CD4-positive, alpha-beta T cell treated with Interleukin-6 for 4 hours (primary cell): ENCODE measurements around the gene CTBP2.

ENCODE experiments used
- DNase-seq: peaks from one replicate; pipeline ENCODE4 v3.0.0-alpha.2; 2020; ENCODE audit warnings: mixed read lengths

CTBP2 gene

DNA sequence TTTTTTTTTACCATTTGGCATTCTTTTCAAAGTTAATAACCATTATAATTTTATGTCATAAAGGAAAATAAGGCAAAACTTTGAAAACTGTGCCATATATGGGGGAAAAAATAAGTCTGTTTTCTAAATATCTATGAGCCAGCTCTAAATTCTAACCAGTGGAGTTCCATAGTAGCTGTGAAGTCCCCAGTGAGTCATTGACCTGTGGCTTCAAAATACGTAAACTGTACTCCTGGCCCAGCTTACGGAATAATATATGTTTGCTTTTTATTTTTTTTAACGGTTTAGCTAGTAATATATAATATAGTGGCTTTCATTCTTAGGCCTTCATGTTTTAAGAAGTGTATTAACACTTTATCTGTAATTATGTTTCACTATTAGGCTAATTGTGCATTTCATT lies 197.9 kb downstream of the CTBP2 start:
- DNase-seq, result no peak

GRCh38 chr10:124961248-124961570 lies 199.2 kb downstream of the CTBP2 start:
- no peak for DNase-seq

GRCh38 chr10:124959564-124959963 lies 200.8 kb downstream of the CTBP2 start:
- no peak for DNase-seq

DNA sequence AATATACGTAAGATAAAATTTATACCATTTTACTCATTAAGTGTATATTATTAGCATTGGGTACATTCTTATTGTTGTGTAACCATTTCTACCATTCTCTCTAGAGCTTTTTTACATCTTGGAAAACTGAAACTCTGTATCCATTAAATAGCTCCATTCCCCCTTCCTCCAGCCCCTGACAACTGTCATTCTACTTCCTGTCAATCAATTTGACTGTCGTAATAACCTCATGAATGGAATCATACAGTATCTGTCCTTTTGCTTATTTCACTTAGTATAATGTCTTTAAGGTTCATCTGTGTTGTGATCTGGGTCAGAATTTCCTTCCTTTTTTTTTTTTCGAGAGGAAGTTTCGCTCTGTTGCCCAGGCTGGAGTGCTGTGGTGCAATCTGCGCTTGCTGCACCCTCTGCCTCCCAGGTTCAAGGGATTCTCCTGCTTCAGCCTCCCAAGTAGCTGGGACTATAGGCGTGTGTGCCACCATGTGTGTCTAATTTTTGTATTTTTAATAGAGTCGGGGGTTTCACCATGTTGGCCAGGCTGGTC lies 202.9 kb downstream of the CTBP2 start:
- no peak for DNase-seq

- DNase-seq, result no peak
Measured at GRCh38 chr10:124956764-124957163, 203.6 kb downstream of the CTBP2 start.

- no peak for DNase-seq
Measured at GRCh38 chr10:124955868-124956267, 204.5 kb downstream of the CTBP2 start.

DNA sequence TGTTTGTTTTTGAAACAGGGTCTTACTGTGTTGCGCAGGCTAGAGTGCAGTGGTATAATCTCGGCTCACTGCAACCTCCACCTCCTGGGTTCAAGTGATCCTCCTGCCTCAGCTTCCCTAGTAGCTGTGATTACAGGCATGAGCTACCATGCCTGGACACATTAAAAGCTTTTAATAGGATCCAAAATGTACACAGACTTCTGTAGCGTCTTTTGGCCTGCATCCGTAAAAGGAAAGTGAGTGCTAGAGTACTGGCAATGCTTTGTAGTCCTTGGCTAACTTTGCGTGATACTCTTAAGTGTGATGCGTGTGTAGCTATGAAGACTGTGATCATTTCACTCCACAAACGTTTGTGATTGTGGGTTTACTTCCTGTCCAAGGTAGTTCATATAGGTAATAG lies 205.1 kb downstream of the CTBP2 start:
- DNase-seq, result no peak

DNA sequence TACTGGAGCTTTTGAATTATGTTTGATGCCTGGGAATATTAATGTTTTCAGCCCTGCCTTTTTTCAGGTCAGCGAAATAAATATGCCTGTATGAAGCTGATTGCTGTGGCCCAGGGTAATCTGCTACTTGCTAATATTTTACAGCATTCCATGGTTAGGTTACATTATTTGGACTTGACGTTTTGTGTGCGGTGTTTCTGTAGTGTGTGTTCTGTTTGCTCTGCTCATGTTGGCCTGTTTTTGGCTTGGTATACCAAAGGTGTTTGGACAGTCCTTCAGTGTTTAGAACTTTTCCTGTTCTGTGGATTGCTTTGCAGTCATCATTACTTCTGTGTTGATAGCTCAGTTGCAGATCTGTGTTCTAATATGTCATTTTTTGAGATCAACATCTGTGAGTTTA lies 206.9 kb downstream of the CTBP2 start:
- DNase-seq, result no peak

DNA sequence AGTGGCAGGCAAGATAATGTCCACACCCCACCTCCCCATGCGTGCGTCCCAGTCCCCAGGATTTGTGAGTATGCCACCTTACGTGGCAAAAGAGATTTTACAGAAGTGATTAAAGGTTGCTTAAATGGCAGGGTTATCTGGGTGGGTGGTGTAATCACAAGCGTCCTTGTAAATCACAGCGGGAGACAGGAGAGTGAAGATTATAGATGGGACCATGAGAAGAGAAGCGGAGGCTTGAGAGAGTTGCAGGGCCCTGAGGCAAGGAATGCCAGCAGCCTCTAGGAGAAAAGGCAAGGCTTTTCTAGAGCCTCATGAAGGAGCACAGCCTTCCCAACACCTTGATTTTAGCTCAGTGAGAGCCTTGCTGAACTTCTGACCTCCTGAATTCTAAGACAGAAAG lies 208.2 kb downstream of the CTBP2 start:
- no peak for DNase-seq

DNA sequence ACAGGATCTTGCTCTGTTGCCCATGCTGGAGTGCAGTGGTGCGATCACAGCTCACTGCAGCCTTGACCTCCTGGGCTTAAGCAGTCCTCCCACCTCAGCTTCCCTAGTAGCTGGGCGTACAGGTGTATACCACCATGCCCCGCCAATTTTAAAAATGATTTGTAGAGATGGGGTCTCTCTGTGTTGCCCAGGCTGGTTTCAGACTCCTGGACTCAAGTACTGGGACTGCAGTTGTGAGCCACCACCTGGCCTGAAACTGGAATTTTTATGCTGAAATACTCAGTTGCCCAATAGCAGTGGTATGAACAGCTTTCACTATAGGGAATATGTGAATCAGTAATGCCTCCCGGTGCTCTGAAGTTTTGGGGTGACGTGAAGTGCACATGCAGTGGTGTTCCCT lies 210.8 kb downstream of the CTBP2 start:
- DNase-seq, result no peak

- no peak for DNase-seq
Measured at GRCh38 chr10:124946945-124947344, 213.4 kb downstream of the CTBP2 start.

DNA sequence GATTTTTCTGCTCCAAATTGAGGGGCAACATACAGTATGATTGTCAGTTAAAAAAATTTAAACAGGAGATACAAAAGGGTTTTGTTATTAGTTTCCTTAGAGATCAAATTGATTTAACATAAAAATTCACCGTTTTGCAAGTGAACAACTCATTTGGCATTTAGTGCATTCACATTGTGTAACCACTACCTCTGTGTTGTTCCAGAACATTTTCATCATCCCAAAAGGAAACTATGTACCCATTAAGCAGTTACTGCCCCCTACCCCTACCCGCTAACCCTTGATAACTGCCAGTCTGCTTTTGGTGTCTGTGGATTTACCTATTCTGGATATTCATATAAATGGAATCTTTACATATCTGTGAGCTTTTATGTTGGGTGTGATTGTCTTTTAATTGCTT lies 215.4 kb downstream of the CTBP2 start:
- DNase-seq, result no peak

DNA sequence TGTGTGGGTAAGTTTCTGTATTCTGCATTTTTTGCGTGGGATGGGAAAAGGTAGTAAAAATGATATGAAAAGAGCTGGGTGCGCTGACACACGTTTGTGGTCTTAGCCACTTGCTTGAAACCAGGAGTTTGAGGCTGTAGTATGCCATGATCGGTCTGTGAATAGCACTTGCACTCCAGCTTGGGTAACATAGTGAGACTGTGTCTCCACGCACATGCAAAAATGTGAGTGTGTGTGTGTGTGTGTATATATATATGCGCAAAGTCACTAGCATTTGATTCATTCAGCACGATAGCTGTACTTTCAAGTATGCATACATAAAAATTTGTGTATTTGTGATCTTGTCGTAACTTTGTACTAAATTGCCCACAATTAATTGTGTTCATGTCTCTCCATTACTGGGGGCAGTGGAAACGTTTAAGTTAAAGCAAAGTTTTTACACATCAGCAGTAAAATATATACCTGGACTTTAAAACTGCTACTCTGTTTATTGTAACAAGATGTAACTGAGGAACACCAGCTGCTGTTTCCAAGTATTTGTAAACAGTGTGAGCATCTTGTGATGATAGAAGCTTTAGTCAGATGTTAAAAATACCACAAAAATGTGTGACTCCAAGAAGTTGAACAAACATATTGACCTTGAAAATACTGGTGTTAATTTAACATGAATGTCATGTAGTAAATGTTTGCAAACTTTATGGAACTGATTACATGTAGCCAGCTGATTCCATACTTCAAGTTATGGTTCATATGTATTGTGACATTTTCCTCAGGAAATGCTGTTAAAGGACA lies 216.9 kb downstream of the CTBP2 start:
- DNase-seq, result no peak

DNA sequence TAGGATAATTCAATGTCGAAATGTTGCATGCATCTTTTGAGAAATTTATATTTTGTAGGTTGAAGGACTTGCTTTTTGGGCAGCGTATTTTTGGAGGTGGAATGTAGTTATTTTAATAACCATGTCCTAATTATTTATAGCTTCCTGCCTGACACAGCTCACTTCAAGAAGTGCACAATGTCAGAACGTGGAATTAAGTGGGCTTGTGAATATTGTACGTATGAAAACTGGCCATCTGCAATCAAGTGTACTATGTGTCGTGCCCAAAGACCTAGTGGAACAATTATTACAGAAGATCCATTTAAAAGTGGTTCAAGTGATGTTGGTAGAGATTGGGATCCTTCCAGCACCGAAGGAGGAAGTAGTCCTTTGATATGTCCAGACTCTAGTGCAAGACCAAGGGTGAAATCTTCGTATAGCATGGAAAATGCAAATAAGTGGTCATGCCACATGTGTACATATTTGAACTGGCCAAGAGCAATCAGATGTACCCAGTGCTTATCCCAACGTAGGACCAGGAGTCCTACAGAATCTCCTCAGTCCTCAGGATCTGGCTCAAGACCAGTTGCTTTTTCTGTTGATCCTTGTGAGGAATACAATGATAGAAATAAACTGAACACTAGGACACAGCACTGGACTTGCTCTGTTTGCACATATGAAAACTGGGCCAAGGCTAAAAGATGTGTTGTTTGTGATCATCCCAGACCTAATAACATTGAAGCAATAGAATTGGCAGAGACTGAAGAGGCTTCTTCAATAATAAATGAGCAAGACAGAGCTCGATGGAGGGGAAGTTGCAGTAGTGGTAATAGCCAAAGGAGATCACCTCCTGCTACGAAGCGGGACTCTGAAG lies 217.8 kb downstream of the CTBP2 start:
- DNase-seq, result no peak

DNA sequence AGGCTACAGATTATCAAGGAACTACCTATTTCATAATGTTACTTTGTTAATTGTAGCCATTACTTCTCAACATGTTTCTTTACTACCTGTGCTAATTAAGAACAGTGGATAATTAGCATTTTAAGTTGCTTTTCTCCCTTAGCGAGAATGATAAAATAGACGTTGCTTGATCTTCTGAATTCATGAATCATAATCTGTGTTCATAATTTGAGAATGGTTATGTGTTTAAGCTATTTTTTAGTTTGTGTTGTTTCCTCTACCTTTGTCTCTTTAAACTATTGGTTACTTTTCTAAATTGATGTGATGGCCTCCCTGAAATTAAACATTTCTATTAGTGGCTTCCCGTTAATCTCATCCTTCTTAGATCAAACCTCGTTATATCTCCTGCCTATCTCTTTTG lies 218.5 kb downstream of the CTBP2 start, which contains the start of gene ZRANB1:
ZRANB1 (plus strand) TSS at position 301 of the 400 bp plus-strand sequence. CDS start 371 bp downstream, outside the sequence.
- no peak for DNase-seq

GRCh38 chr10:124939290-124939689 lies 221.1 kb downstream of the CTBP2 start:
- no peak for DNase-seq

GRCh38 chr10:124936813-124937212 lies 223.6 kb downstream of the CTBP2 start:
- DNase-seq, result no peak

DNA sequence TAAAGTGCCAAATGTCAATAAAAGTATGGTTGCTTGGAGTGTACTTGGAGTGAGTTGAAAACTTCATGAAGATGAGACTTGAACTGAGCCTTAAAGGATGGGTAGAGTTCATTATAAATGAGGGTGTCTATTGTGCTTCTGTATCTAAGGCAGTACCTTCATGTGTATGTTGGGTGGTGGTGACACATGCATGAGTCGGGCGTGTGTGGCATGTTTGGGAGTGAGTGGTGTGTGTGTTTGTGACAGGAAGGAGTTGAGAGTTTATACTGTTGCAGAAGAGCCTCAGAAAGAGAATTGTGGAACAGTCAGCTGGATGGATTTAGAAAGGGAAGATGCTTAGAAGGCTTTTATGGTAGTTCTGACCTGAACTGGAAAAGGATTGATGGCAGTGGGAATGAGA lies 224.4 kb downstream of the CTBP2 start:
- peak; percentile 18 for DNase-seq
